NCI-H2227 (cell line): ENCODE measurements around the gene CASP7.
"Not testable (repeated sequence)": the region's sequence is repeated elsewhere in the genome, so short reads cannot be mapped to it uniquely, and the experiment has no call there.

Source experiments
- DNase-seq: peaks from one replicate; lab custom pipeline; 2025; ENCODE audit not compliant: unreplicated experiment; lab: John Stamatoyannopoulos, UW

Gene CASP7

GRCh38 chr10:113679463-113680189 is at the start of gene CASP7:
Gene CASP7, plus strand, starts transcription at chr10:113679912. Its CDS starts 17,582 bp downstream, at chr10:113697494.
- peak; percentile 83 for DNase-seq

- DNase-seq = no peak
Observed at GRCh38 chr10:113630929-113631533, 48.7 kb upstream of the CASP7 start.

- no peak for DNase-seq
Observed at GRCh38 chr10:113631684-113632367, 47.9 kb upstream of the CASP7 start.

GRCh38 chr10:113639966-113640365 is 39.7 kb upstream of the CASP7 start:
- no peak for DNase-seq

GRCh38 chr10:113641702-113642101 is 38.0 kb upstream of the CASP7 start:
- DNase-seq = no peak

GRCh38 chr10:113643183-113643582 is 36.5 kb upstream of the CASP7 start:
- DNase-seq = no peak

GRCh38 chr10:113644185-113645120 is 35.3 kb upstream of the CASP7 start:
- DNase-seq = no peak

- no peak for DNase-seq
Observed at GRCh38 chr10:113646336-113647201, 33.1 kb upstream of the CASP7 start.

- DNase-seq = no peak
Observed at GRCh38 chr10:113647812-113648211, 31.9 kb upstream of the CASP7 start.

- no peak for DNase-seq
Observed at GRCh38 chr10:113648478-113648877, 31.2 kb upstream of the CASP7 start.

- DNase-seq = no peak
Observed at GRCh38 chr10:113650172-113650571, 29.5 kb upstream of the CASP7 start.

- DNase-seq = no peak
Observed at GRCh38 chr10:113651021-113651420, 28.7 kb upstream of the CASP7 start.

- DNase-seq = no peak
Observed at GRCh38 chr10:113651898-113652297, 27.8 kb upstream of the CASP7 start.

- DNase-seq = not testable (repeated sequence)
Observed at GRCh38 chr10:113652456-113652855, 27.3 kb upstream of the CASP7 start.

GRCh38 chr10:113656896-113657295 is 22.8 kb upstream of the CASP7 start:
- DNase-seq = no peak

GRCh38 chr10:113657544-113657943 is 22.2 kb upstream of the CASP7 start:
- no peak for DNase-seq

GRCh38 chr10:113661332-113661731 is 18.4 kb upstream of the CASP7 start:
- DNase-seq = no peak

GRCh38 chr10:113663142-113663541 is 16.6 kb upstream of the CASP7 start:
- DNase-seq = no peak

GRCh38 chr10:113663908-113664307 is 15.8 kb upstream of the CASP7 start, which contains the start of gene NRAP:
Gene NRAP, minus strand, starts transcription at chr10:113664041. Its CDS starts 159 bp downstream, at chr10:113663882.
- no peak for DNase-seq

GRCh38 chr10:113665352-113665751 is 14.4 kb upstream of the CASP7 start:
- DNase-seq = no peak
